GM21526 (cell line): ENCODE measurements around the gene OR1C1.
"Not testable (repeated sequence)": the region's sequence is repeated elsewhere in the genome, so short reads cannot be mapped to it uniquely, and the experiment has no call there.

Experiments used
- ATAC-seq: cut with Tn5 transposase; IDR thresholded peaks from one replicate; pipeline ENCODE4 v1.9.1; 2021; ENCODE audit warnings: moderate library complexity; ENCODE audit not compliant: unreplicated experiment, low FRiP score

The OR1C1 gene, protein sequence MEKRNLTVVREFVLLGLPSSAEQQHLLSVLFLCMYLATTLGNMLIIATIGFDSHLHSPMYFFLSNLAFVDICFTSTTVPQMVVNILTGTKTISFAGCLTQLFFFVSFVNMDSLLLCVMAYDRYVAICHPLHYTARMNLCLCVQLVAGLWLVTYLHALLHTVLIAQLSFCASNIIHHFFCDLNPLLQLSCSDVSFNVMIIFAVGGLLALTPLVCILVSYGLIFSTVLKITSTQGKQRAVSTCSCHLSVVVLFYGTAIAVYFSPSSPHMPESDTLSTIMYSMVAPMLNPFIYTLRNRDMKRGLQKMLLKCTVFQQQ

DNA sequence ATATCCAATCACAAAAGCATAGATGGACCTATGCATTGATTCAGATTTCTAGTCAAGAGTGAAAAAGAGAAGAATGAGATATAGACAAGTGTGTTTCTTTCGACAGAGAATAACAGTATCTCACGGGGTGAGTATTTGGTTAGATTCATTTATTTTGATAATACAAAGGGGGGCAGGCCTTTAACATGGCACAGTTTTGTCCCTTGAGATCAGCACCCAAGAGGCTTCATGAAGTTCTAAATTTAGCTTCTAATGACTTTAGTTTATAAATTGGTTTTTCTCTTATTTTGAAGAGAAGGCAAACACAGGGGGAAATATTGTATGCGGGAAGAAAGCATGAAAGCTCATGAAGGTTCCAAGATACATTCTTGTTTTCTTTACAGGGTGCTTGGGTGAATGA lies at the start of gene OR1C1:
Gene OR1C1 (minus strand): TSS at position 101 of the 400 bp plus-strand sequence. CDS start 2,150 bp downstream, outside the sequence.
- ATAC-seq = no peak

DNA sequence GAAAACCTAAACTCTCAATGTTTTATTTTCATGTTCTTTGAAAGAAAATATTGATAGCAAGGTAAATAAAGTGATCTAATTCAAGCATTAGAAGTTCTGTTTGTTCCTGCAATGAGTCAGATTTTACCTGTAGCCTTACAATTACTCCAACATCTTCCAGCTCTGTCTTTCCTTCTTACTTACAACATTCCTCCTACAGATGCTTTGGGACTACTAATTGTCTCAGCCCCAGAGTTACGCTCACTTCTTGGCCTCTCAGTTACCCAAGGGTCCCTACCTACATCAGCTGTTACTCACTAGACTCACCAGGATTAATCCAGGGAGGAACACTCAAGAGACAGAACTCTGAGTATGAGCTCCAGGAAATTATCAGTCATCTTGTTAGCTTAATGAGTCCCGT lies 37.2 kb upstream of the OR1C1 start:
- no peak for ATAC-seq

GRCh38 chr1:247769603-247770002 lies 9.2 kb upstream of the OR1C1 start:
- ATAC-seq = no peak

DNA sequence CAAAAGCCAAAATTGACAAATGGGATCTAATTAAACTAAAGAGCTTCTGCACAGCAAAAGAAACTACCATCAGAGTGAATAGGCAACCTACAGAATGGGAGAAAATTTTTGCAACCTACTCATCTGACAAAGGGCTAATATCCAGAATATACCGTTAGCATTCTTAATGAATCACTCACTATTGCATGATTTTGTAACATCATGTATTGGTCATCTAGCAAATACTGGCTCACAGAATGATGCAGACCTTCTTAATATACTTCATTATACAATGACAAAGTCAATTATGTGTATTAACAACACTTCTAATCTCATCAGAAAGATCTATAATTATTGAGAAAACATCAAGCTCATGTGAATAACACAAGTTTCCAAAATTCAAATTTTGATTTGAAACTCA lies 6.0 kb downstream of the OR1C1 start:
- not testable (repeated sequence) for ATAC-seq

GRCh38 chr1:247749870-247750269 lies 10.5 kb downstream of the OR1C1 start:
- no peak for ATAC-seq

- ATAC-seq = no peak
These were observed 12.3 kb downstream of the OR1C1 start, which contains the start of gene OR14A2 for GRCh38 chr1:247748041-247748440. Gene OR14A2, minus strand, starts transcription at chr1:247748141.

- no peak for ATAC-seq
These were observed 12.7 kb downstream of the OR1C1 start for GRCh38 chr1:247747616-247748015.

- no peak for ATAC-seq
These were observed 13.9 kb downstream of the OR1C1 start for GRCh38 chr1:247746391-247746935.

DNA sequence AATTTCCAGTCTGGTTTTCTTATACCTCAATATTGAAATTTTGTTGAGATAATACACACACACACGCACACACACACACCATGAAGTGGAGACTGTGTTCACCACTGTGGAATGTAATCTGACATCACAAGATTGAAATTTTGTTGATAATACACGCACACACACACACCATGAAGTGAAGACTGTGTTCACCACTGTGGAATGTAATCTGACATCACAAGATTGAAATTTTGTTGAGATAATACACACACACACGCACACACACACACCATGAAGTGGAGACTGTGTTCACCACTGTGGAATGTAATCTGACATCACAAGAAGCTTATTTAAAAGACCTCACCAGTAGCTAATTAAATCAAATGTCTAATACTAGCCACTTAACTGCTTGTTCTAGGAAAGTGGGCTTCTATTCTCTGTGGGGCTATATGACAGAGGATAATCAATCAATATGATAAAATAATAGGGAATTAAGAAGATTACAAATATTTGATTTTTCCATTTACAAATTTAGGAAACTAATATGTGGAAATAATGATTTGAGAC lies 18.1 kb downstream of the OR1C1 start:
- not testable (repeated sequence) for ATAC-seq

GRCh38 chr1:247741756-247742155 lies 18.6 kb downstream of the OR1C1 start:
- no peak for ATAC-seq

GRCh38 chr1:247740721-247741120 lies 19.6 kb downstream of the OR1C1 start:
- ATAC-seq = no peak

DNA sequence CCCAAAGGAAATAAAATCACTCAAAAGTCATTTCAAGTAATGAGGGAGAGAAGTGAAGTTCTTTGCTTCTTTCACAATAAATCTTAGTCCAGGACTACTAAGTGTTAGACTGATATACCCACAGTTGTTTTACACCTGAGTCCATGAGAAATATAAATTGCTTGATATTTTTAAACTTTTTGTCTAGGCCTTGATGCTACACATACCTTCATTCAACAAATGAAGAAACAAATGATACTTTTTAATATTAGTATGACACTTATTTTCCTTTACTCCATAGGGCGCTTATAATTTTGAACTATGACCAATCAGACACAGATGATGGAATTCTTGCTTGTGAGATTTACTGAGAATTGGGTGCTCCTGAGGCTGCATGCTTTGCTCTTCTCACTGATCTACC lies 22.0 kb downstream of the OR1C1 start, which contains the start of gene OR14K1:
Gene OR14K1 (plus strand): TSS at position 301 of the 400 bp plus-strand sequence. CDS start 0 bp downstream, at position 301.
- ATAC-seq = no peak

DNA sequence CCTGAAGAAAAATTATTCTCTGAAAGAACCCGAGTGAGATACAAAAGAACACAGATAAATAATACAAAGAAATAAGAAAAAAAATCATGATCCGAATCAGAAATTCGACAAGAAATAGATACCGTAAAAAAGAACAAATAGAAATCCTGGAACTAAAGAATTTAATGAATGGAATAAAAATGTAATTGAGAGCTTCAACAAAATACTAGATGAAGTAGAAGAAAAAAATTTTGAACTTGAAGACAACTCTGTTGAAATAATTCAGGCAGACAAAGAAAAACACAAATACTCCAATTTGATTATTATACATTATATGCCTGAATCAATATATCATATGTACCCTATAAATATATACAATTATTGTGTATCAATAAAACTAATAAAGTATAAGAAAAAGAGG lies 39.1 kb downstream of the OR1C1 start:
- ATAC-seq = no peak

DNA sequence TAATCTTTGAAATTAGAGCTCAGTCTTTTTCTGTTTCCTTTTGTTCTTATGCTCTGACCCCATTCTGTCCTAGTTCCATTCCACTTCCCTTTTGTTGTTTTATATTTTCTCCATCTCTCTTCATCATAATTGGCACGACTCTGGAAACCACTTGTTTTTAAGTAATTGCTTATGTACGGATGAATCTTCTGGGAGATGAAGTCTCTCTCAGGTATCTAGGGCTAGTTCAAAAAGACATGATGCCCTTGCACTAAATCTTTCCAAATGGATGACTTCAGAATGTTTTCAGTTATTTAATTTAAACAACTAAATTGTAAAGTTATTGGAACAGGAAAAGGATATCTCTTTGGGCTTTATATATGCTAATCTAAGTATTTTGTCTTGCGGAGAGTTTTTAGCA lies 43.8 kb downstream of the OR1C1 start, which contains the start of gene OR6F1:
Gene OR6F1 (minus strand): TSS at position 101 of the 400 bp plus-strand sequence. CDS start 3,891 bp downstream, outside the sequence.
- ATAC-seq = no peak

DNA sequence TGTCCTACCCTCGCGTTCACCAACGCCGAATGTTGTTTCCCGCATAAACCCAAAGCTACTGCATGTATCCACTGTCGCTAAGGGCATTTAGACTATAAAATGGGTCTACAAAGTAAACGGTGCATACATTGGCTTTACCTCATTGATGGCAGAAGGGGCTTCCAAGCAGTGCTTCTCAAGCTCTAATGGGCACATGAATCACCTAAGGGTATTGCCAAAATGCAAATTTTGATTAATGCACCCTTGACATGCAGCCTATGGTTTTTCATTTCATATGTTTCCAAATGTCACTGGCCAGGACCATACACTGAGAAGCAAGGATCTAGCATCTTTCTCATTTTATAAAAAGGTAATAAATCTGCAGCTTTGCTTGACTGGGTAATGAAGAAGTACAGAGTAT lies 46.6 kb downstream of the OR1C1 start:
- ATAC-seq = no peak

GRCh38 chr1:247710681-247711080 lies 49.7 kb downstream of the OR1C1 start:
- not testable (repeated sequence) for ATAC-seq
